GM04504 (cell line): ENCODE data around the gene ZNF479.
"Not testable (repeated sequence)": the region's sequence is repeated elsewhere in the genome, so short reads cannot be mapped to it uniquely, and the experiment has no call there.

Experiments
- DNase-seq: peaks from one replicate; pipeline ENCODE4 v3.0.0-alpha.2; 2012; ENCODE audit warnings: low read depth

The ZNF479 gene

GRCh38 chr7:57132336-57132735 lies at the start of gene ZNF479:
Gene ZNF479, minus strand, starts transcription at chr7:57132436. Its CDS starts 112 bp downstream, at chr7:57132324.
- DNase-seq, result not testable (repeated sequence)

GRCh38 chr7:57182031-57182430 lies 49.8 kb upstream of the ZNF479 start:
- no peak for DNase-seq

GRCh38 chr7:57181281-57181680 lies 49.0 kb upstream of the ZNF479 start:
- no peak for DNase-seq

- DNase-seq, result no peak
Measured at GRCh38 chr7:57179776-57180415, 47.7 kb upstream of the ZNF479 start.

- no peak for DNase-seq
Measured at GRCh38 chr7:57178768-57179139, 46.5 kb upstream of the ZNF479 start.

GRCh38 chr7:57177856-57178767 lies 45.9 kb upstream of the ZNF479 start:
- no peak for DNase-seq

GRCh38 chr7:57176928-57177635 lies 44.8 kb upstream of the ZNF479 start:
- no peak for DNase-seq

- no peak for DNase-seq
Measured at GRCh38 chr7:57165285-57165899, 33.2 kb upstream of the ZNF479 start.

GRCh38 chr7:57120123-57120784 lies 12.0 kb downstream of the ZNF479 start:
- DNase-seq, result not testable (repeated sequence)
